Gastrocnemius medialis (tissue), 4 donors: Measurements from ENCODE around the gene GRM4. TPM values are rescaled to one million over a fixed set of nuclear protein-coding genes. Genes with fewer than 3 reads are reported as not detected.

Experiments used
- ATAC-seq, 2 donors: fragments of 150-250 bp; one replicate each; pipeline ENCODE4 v1.9.1; 2016
- DNase-seq, 2 donors: peaks; one replicate each; pipeline ENCODE4 v3.0.0-alpha.2; 2019
- H3K27ac ChIP-seq, 4 donors: fragments of 200-600 bp; sonication (generic); 1 replicate in 1 of 4; 2 replicates in 3 of 4; pipeline ENCODE4 v1.5.1; 2016 to 2018; ENCODE audit warnings: mild to moderate bottlenecking in 2 of 4, moderate library complexity in 1 of 4
- H3K27me3 ChIP-seq, 3 donors: fragments of 200-600 bp; sonication (generic) in 2 of 3; 1 replicate in 1 of 3; 2 replicates in 2 of 3; pipeline versions ENCODE4 v1.5.1 to v1.6.0; 2016 to 2019; ENCODE audit warnings: mild to moderate bottlenecking in 1 of 3, moderate library complexity in 1 of 3
- H3K36me3 ChIP-seq, 2 donors: fragments of 200-600 bp; sonication (generic) in 1 of 2; one replicate each; pipeline ENCODE4 v1.5.1; 2017 to 2018
- H3K4me1 ChIP-seq, 2 donors: fragments of 200-600 bp; sonication (generic) in 1 of 2; one replicate each; pipeline ENCODE4 v1.5.1; 2016 to 2017; ENCODE audit warnings: mild to moderate bottlenecking in 2 of 2
- H3K4me3 ChIP-seq, 4 donors: fragments of 200-600 bp; sonication (generic) in 3 of 4; 1 replicate in 1 of 4; 2 replicates in 3 of 4; pipeline ENCODE4 v1.5.1; 2016 to 2019; ENCODE audit warnings: mild to moderate bottlenecking in 2 of 4
- H3K9me3 ChIP-seq, 3 donors: fragments of 200-600 bp; sonication (generic) in 2 of 3; 1 replicate in 1 of 3; 2 replicates in 2 of 3; pipeline ENCODE4 v1.5.1; 2016 to 2019
- CTCF ChIP-seq, 5 experiments: fragments of 450-650 bp in 3 of 5; fragments of 200-600 bp in 2 of 5; sonication (generic) in 2 of 5; IDR thresholded peaks in 4 of 5; conservative IDR thresholded peaks in 1 of 5; 1 replicate in 4 of 5; 2 replicates in 1 of 5; pipeline ENCODE4 v1.5.1; 2016 to 2019; ENCODE audit warnings: antibody characterized with exemption in 5 of 5, mild to moderate bottlenecking in 3 of 5, moderate library complexity in 3 of 5
- POLR2A ChIP-seq, 2 donors: fragments of 450-650 bp; IDR thresholded peaks; one replicate each; pipeline ENCODE4 v1.6.1; 2017; ENCODE audit warnings: antibody characterized with exemption in 2 of 2, mild to moderate bottlenecking in 2 of 2, moderate library complexity in 2 of 2
- in situ Hi-C, 4 donors: fragments of 200-750 bp; cut with MboI; loops; one replicate each; pipeline versions ENCODE4 v1.15.0 to v1.8.0; 2017; ENCODE audit warnings: low sequenced_read_pairs in 4 of 4
- intact Hi-C: fragments of 100-400 bp; cut with DNase I; formaldehyde crosslinking; loops from one replicate; pipeline ENCODE4 v1.15.1; 2023; ENCODE audit warnings: low total_unique reads
- total RNA-seq, 4 donors: library from RNA; depleted of rRNA; stranded (reverse); fragments of >200 nt; gene quantifications; one replicate each; pipeline versions ENCODE4 v1.1.0 to v1.2.3, GENCODE V29; 2016

GRM4 gene
- total RNA-seq, 4 donors from 2014 or later: 0.03 TPM; not detected in 3

- H3K9me3 ChIP-seq: no peaks in the 10 kb centered on the region
- no peak overlapping the region for H3K27ac ChIP-seq
- DNase-seq: no peak
- H3K36me3 ChIP-seq: no peaks in the 10 kb centered on the region
- in situ Hi-C loops (loop anchor here in 2 of 4 donors (25.0 kb wide), 1 partner anchor 435 kb away; no protein-coding TSS in a partner anchor), intact Hi-C loops (no loop called here)
- ATAC-seq: no peak
- no peaks in the 10 kb centered on the region for H3K27me3 ChIP-seq
- no peaks in the 10 kb centered on the region for H3K4me1 ChIP-seq
- no peak overlapping the region for H3K4me3 ChIP-seq
- no peak for TF ChIP-seq POLR2A (IDR thresholded peaks at IDR 0.05)
- no peak for TF ChIP-seq CTCF (IDR thresholded peaks at IDR 0.05 in 4 of 5, conservative IDR thresholded peaks at IDR 0.05 in 1 of 5)
Observed at GRCh38 chr6:34177181-34177591, 31.3 kb upstream of the GRM4 start.

GRCh38 chr6:34176261-34177031 lies 30.6 kb upstream of the GRM4 start:
- ATAC-seq (no peak), DNase-seq (no peak)
- Histone ChIP-seq H3K4me1 (no peaks in the 10 kb centered on the region), H3K36me3 (no peaks in the 10 kb centered on the region), H3K9me3 (no peaks in the 10 kb centered on the region), H3K4me3 (no peak overlapping the region), H3K27me3 (no peaks in the 10 kb centered on the region), H3K27ac (no peak overlapping the region)
- TF ChIP-seq CTCF (IDR thresholded peaks at IDR 0.05 in 4 of 5, conservative IDR thresholded peaks at IDR 0.05 in 1 of 5): no peak
- no peak for TF ChIP-seq POLR2A (IDR thresholded peaks at IDR 0.05)
- in situ Hi-C loops (loop anchor here in 2 of 4 donors (25.0 kb wide), 1 partner anchor 436 kb away; no protein-coding TSS in a partner anchor), intact Hi-C loops (no loop called here)

GRCh38 chr6:34174846-34175399 lies 29.0 kb upstream of the GRM4 start:
- H3K4me3 ChIP-seq: no peak overlapping the region
- no peaks in the 10 kb centered on the region for H3K9me3 ChIP-seq
- ATAC-seq (no peak), DNase-seq (no peak)
- in situ Hi-C loops: loop anchor here in 3 of 4 donors (25.0 kb wide), 2 partner anchors 413 to 437 kb away; no protein-coding TSS in a partner anchor
- H3K27me3 ChIP-seq: no peaks in the 10 kb centered on the region
- no peaks in the 10 kb centered on the region for H3K36me3 ChIP-seq
- no peaks in the 10 kb centered on the region for H3K4me1 ChIP-seq
- intact Hi-C loops: no loop called here
- TF ChIP-seq CTCF (IDR thresholded peaks at IDR 0.05 in 4 of 5, conservative IDR thresholded peaks at IDR 0.05 in 1 of 5): no peak
- TF ChIP-seq POLR2A (IDR thresholded peaks at IDR 0.05): no peak
- no peak overlapping the region for H3K27ac ChIP-seq

GRCh38 chr6:34172961-34173775 lies 27.3 kb upstream of the GRM4 start:
- no peaks in the 10 kb centered on the region for H3K27me3 ChIP-seq
- H3K27ac ChIP-seq: no peak overlapping the region
- DNase-seq (no peak), ATAC-seq (no peak)
- intact Hi-C loops (no loop called here), in situ Hi-C loops (loop anchor here in 1 of 4 donors (25.0 kb wide), 1 partner anchor 411 kb away; no protein-coding TSS in a partner anchor)
- no peak overlapping the region for H3K4me3 ChIP-seq
- H3K9me3 ChIP-seq: no peaks in the 10 kb centered on the region
- TF ChIP-seq POLR2A (IDR thresholded peaks at IDR 0.05) (no peak), CTCF (IDR thresholded peaks at IDR 0.05 in 4 of 5, conservative IDR thresholded peaks at IDR 0.05 in 1 of 5) (no peak)
- H3K4me1 ChIP-seq: no peaks in the 10 kb centered on the region
- no peaks in the 10 kb centered on the region for H3K36me3 ChIP-seq
